H1 (cell line): Measurements from ENCODE around the gene DUSP10. TPM values are rescaled to one million over a fixed set of nuclear protein-coding genes. Genes with fewer than 3 reads are reported as not detected.

Experiments used
- CTCF ChIA-PET: fragments of 300-600 bp; sonication (Branson Sonifier 250); formaldehyde crosslinking; loops from one replicate; lab custom pipeline; 2021; ENCODE audit not compliant: partially characterized antibody; lab: Charles Lee
- POLR2A ChIA-PET: fragments of 300-600 bp; sonication (Branson Sonifier 250); formaldehyde crosslinking; loops from one replicate; lab custom pipeline; 2021; ENCODE audit warnings: inconsistent platforms; ENCODE audit not compliant: partially characterized antibody; lab: Charles Lee
- DNase-seq, 2 experiments: peaks; one replicate each; pipeline versions ENCODE4 v3.0.0 to v3.0.0-alpha.2; 2010 to 2022; ENCODE audit warnings: low spot score in 2 of 2, low read depth in 1 of 2, mixed read lengths in 1 of 2
- FAIRE-seq: peaks from 2 replicates; lab custom pipeline; 2011; peaks lifted over from hg19 to GRCh38; lab: Jason Lieb, UNC
- H2AFZ ChIP-seq: 2 replicates; pipeline ENCODE4 v1.8.1; 2012; ENCODE audit warnings: low read length, inconsistent platforms
- H2AK5ac ChIP-seq: 2 replicates; pipeline ENCODE4 v1.6.1; 2013; ENCODE audit warnings: low read depth, low read length
- H2BK120ac ChIP-seq: replicated peaks from 2 replicates; pipeline ENCODE3; 2013; ENCODE audit warnings: low read depth, low read length, inconsistent platforms
- H2BK12ac ChIP-seq: 2 replicates; pipeline ENCODE4 v1.6.1; 2013; ENCODE audit warnings: low read depth, low read length
- H2BK15ac ChIP-seq: 2 replicates; pipeline ENCODE4 v1.6.1; 2013; ENCODE audit warnings: low read length
- H2BK20ac ChIP-seq: 2 replicates; pipeline ENCODE4 v1.6.1; 2013; ENCODE audit warnings: low read length
- H2BK5ac ChIP-seq: 2 replicates; pipeline ENCODE4 v1.6.1; 2013; ENCODE audit warnings: low read depth, low read length
- H3K14ac ChIP-seq: 2 replicates; pipeline ENCODE4 v1.6.1; 2013; ENCODE audit warnings: inconsistent platforms; ENCODE audit not compliant: insufficient read length
- H3K18ac ChIP-seq: 2 replicates; pipeline ENCODE4 v1.6.1; 2013; ENCODE audit warnings: low read length; ENCODE audit errors: extremely low read depth
- H3K23ac ChIP-seq: 2 replicates; pipeline ENCODE4 v1.6.1; 2013; ENCODE audit warnings: inconsistent platforms; ENCODE audit not compliant: insufficient read length
- H3K23me2 ChIP-seq: 2 replicates; pipeline ENCODE4 v1.6.1; 2013; ENCODE audit warnings: low read depth, low read length
- H3K27ac ChIP-seq: 2 replicates; pipeline ENCODE4 v1.6.1; 2011; ENCODE audit warnings: low read depth, low read length, inconsistent platforms
- H3K27me3 ChIP-seq, 4 experiments: replicated peaks in 1 of 4; 1 replicate in 1 of 4; 2 replicates in 3 of 4; pipeline versions ENCODE4 v1.6.1 to v1.8.1; 2011 to 2013; ENCODE audit warnings: low read length in 3 of 4, mild to moderate bottlenecking in 3 of 4, inconsistent platforms in 2 of 4, mixed read lengths in 2 of 4, moderate library complexity in 1 of 4; ENCODE audit not compliant: control insufficient read depth in 3 of 4, insufficient read depth in 3 of 4; ENCODE audit errors: extremely low read depth in 1 of 4
- H3K36me3 ChIP-seq, 4 experiments: 2 replicates each; pipeline versions ENCODE4 v1.6.1 to v1.8.1; 2011 to 2013; ENCODE audit warnings: mild to moderate bottlenecking in 4 of 4, low read length in 3 of 4, moderate library complexity in 2 of 4, control low read depth in 1 of 4, inconsistent platforms in 1 of 4; ENCODE audit not compliant: insufficient read depth in 4 of 4, control insufficient read depth in 2 of 4
- H3K4ac ChIP-seq: replicated peaks from 2 replicates; pipeline ENCODE3; 2013; ENCODE audit warnings: low read length, low read depth, mixed read lengths, inconsistent platforms; ENCODE audit not compliant: insufficient read length
- H3K4me1 ChIP-seq, 4 experiments: replicated peaks in 1 of 4; 1 replicate in 1 of 4; 2 replicates in 3 of 4; pipeline versions ENCODE4 v1.6.1 to v1.8.1; 2011 to 2013; ENCODE audit warnings: low read length in 3 of 4, inconsistent platforms in 2 of 4, mixed read lengths in 1 of 4; ENCODE audit not compliant: insufficient read depth in 4 of 4, control insufficient read depth in 3 of 4
- H3K4me2 ChIP-seq, 2 experiments: 2 replicates each; pipeline versions ENCODE4 v1.6.1 to v1.8.1; 2011 to 2013; ENCODE audit warnings: low read depth in 2 of 2, low read length in 2 of 2, control low read depth in 1 of 2, inconsistent platforms in 1 of 2, mild to moderate bottlenecking in 1 of 2; ENCODE audit not compliant: insufficient read depth in 1 of 2
- H3K4me3 ChIP-seq, 4 experiments: fragments of 200-600, 300-600 bp in 1 of 4; sonication (generic), shearing (Covaris generic), sonication (Bioruptor Twin) in 1 of 4; 2 replicates each; pipeline versions ENCODE4 v1.5.1 to v1.8.1; 2011 to 2016; ENCODE audit warnings: low read length in 4 of 4, low read depth in 3 of 4, control low read depth in 2 of 4, inconsistent platforms in 2 of 4, mild to moderate bottlenecking in 2 of 4, mixed read lengths in 1 of 4, moderate library complexity in 1 of 4; ENCODE audit not compliant: insufficient read depth in 2 of 4; ENCODE audit errors: extremely low read depth in 1 of 4
- H3K56ac ChIP-seq: replicated peaks from 2 replicates; pipeline ENCODE3; 2013; ENCODE audit warnings: low read depth, mild to moderate bottlenecking, mixed read lengths, low read length, inconsistent platforms; ENCODE audit not compliant: insufficient read length
- H3K79me1 ChIP-seq: 2 replicates; pipeline ENCODE4 v1.6.1; 2013; ENCODE audit warnings: low read depth, low read length, control low read depth
- H3K79me2 ChIP-seq, 2 experiments: 2 replicates each; pipeline versions ENCODE4 v1.6.1 to v1.8.1; 2012 to 2013; ENCODE audit warnings: low read length in 2 of 2, mild to moderate bottlenecking in 2 of 2, inconsistent platforms in 1 of 2; ENCODE audit not compliant: insufficient read depth in 2 of 2, control insufficient read depth in 1 of 2
- H3K9ac ChIP-seq, 4 experiments: replicated peaks in 1 of 4; 1 replicate in 1 of 4; 2 replicates in 3 of 4; pipeline versions ENCODE4 v1.6.1 to v1.8.1; 2011 to 2013; ENCODE audit warnings: low read depth in 3 of 4, low read length in 3 of 4, control low read depth in 2 of 4, mild to moderate bottlenecking in 2 of 4, moderate library complexity in 2 of 4, inconsistent platforms in 1 of 4; ENCODE audit errors: extremely low read depth in 1 of 4
- H3K9me3 ChIP-seq, 2 experiments: 2 replicates each; pipeline versions ENCODE4 v1.6.1 to v1.8.1; 2012 to 2013; ENCODE audit warnings: mild to moderate bottlenecking in 2 of 2, moderate library complexity in 2 of 2, control low read depth in 1 of 2, inconsistent platforms in 1 of 2, low read depth in 1 of 2, low read length in 1 of 2, mixed read lengths in 1 of 2; ENCODE audit not compliant: insufficient read depth in 2 of 2
- H4K20me1 ChIP-seq, 2 experiments: replicated peaks in 1 of 2; 2 replicates each; pipeline versions ENCODE3 to v1.8.1; 2011 to 2013; ENCODE audit warnings: inconsistent platforms in 2 of 2, low read length in 2 of 2, mild to moderate bottlenecking in 1 of 2; ENCODE audit not compliant: insufficient read depth in 2 of 2, control insufficient read depth in 1 of 2
- H4K5ac ChIP-seq: 2 replicates; pipeline ENCODE4 v1.6.1; 2013; ENCODE audit warnings: low read length, low read depth, mixed read lengths, inconsistent platforms; ENCODE audit not compliant: insufficient read length
- H4K8ac ChIP-seq: 2 replicates; pipeline ENCODE4 v1.8.0; 2013; ENCODE audit warnings: mild to moderate bottlenecking, moderate library complexity, low read length, inconsistent platforms; ENCODE audit not compliant: insufficient read depth; ENCODE audit errors: extremely low read depth
- H4K91ac ChIP-seq: replicated peaks from 2 replicates; pipeline ENCODE3; 2013; ENCODE audit warnings: low read length, mixed read lengths, inconsistent platforms; ENCODE audit not compliant: insufficient read length
- WGBS, 2 experiments: shearing (Covaris generic) in 1 of 2; methylation state at CpG; one replicate each; pipeline versions ENCODE4 v1.1.6 to v1.1.7; 2013 to 2015; ENCODE audit warnings: low lambda C conversion rate in 2 of 2, mixed read lengths in 2 of 2, inconsistent platforms in 1 of 2, low coverage in 1 of 2, missing lambda C conversion rate in 1 of 2; ENCODE audit not compliant: insufficient replicate concordance in 2 of 2, insufficient coverage in 1 of 2, insufficient read length in 1 of 2; ENCODE audit errors: extremely low coverage in 1 of 2, missing lambda C conversion rate in 1 of 2; 5-methylcytosine and 5-hydroxymethylcytosine counted together
- polyA plus RNA-seq, 7 experiments: library from polyadenylated mRNA; depleted of rRNA in 3 of 7; stranded (reverse) in 5 of 7; unstranded in 2 of 7; fragments of >200 nt in 5 of 7; fragments of 200-250 nt in 2 of 7; gene quantifications; 1 replicate in 5 of 7; 2 replicates in 1 of 7; 4 replicates in 1 of 7; pipeline versions ENCODE4 v1.2.1 to v1.2.3, GENCODE V29; 2011 to 2013; ENCODE audit warnings: missing spikeins in 2 of 7, mixed read lengths in 2 of 7
- total RNA-seq: library from RNA; stranded (reverse); fragmentation: NEBNext Ultra II Directional; extraction: Animal tissue kit (Norgen Biotek cat#: 25700); gene quantifications from 2 replicates; pipeline ENCODE4 v1.2.1, GENCODE V29; 2021

DUSP10 gene
- total and polyA plus RNA-seq, 2 of the 8 experiments (the other 6 are each of a cell fraction or from before 2014, with no cell fraction given), result 1.2 TPM

GRCh38 chr1:221680085-221680484 lies 61.8 kb downstream of the DUSP10 start:
- Histone ChIP-seq H3K23me2 (no peaks in the 10 kb centered on the region), H4K5ac (no peak overlapping the region), H2BK12ac (no peak overlapping the region), H3K36me3 (no peaks in the 10 kb centered on the region), H3K79me1 (no peaks in the 10 kb centered on the region), H3K4me2 (no peak overlapping the region), H2BK20ac (no peak overlapping the region), H3K4me1 (no peaks in the 10 kb centered on the region), H3K9me3 (0 out of 4 replicates have a peak, but pooled peaks cover 0 to 5% of the 10 kb centered on the region in 2 experiments), H3K79me2 (no peaks in the 10 kb centered on the region), H3K4me3 (no peak overlapping the region), H4K20me1 (no peaks in the 10 kb centered on the region), H2BK120ac (no peak overlapping the region), H3K18ac (no peak overlapping the region), H4K8ac (no peak overlapping the region), H3K27me3 (no peaks in the 10 kb centered on the region), H4K91ac (no peak overlapping the region), H3K4ac (no peak overlapping the region), H3K56ac (no peak overlapping the region), H3K9ac (no peak overlapping the region), H3K23ac (no peak overlapping the region), H2BK15ac (no peak overlapping the region), H3K14ac (no peak overlapping the region), H3K27ac (no peak overlapping the region), H2AFZ (no peak overlapping the region), H2AK5ac (no peak overlapping the region), H2BK5ac (no peak overlapping the region)
- DNase-seq, result no peak
- 82% methylated on average over 2 of the region's 2 CpGs; no CpG with 5 or more reads in 1 of the 2 experiments for WGBS, 2 experiments
- FAIRE-seq, result no peak
- ChIA-PET POLR2A (no interaction called here), CTCF (no interaction called here)
